ENCODE results near the gene CISD1.

The CISD1 gene

DNA sequence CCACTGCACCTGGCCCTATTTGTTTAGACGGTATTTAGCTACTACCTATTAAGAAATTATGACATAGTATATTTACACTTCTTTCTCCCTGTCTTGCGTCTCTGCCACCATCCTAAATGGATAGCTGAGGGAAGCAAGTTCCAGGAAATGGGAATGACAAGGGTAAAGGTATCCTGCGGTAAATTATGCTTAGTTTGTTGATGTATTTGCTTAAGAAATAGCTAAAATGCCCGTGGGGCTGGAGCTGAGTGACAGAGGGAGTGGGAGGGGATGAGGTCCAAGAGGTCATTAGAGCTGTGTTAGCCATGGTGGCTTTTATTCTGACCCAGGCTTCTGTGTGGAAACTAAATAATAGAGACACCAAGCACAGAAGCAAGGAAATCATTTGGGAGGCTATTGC, 36.9 kb downstream of the CISD1 start:
- in situ Hi-C loops (cut with MboI; ENCODE audit: low sequenced_read_pairs) = no loop called here

DNA sequence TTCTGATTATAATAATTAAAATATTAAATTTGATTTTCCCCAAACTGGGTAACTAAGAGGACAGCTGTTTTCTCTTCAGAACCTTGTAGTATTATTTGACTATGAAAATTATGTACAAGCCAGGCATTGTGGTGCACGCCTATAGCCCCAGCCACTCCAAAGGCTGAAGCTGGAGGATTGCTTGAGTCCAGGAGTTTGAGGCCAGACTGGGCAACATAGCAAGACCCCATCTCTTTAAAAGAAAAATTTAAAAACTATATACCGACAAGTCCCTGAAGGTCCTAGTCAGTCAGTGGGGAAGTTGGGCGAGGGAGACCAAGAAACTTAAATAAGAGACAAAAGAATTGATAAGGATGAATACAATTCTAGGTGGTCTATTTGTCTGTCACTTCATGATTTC, 38.7 kb downstream of the CISD1 start:
- in situ Hi-C loops (cut with MboI; ENCODE audit: low sequenced_read_pairs) = no loop called here

DNA sequence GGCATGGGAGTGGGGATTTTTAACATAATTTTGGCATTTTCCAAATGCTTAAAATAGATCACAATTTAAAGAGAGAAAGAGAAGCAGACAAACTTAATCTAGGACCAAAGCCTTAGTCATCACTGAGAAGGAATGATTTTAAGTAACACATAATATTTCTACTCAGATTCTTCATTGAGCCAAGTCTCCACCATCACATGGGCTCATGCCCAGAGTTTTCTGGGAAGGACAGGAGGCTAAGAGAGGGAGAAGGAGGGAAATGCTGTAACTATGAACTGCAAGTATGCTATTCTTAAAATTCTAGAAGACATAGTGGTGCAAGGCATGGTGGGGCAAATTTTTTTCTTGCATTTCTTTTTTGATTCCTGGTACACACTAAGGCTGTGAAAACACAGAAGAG, 42.1 kb downstream of the CISD1 start:
- in situ Hi-C loops (cut with MboI; ENCODE audit: low sequenced_read_pairs) = no loop called here

DNA sequence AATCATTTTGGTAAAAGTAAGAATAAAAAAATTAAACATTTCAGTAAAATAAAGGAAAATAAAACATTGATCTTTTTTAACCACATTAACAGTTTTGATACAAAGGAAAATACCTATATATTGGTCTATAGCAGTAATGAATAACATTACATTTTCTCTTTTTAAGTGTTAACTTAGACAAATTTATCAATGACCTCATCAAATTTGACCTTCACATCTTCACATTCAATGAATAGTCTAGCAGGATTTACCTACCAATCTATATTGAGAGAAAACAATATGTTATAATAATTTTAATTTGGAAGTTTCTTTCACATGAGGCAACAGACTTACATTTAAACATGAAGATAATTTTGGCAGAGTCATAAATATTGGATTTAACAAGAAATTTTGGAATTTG, 47.9 kb downstream of the CISD1 start:
- in situ Hi-C loops (cut with MboI; ENCODE audit: low sequenced_read_pairs) = no loop called here

DNA sequence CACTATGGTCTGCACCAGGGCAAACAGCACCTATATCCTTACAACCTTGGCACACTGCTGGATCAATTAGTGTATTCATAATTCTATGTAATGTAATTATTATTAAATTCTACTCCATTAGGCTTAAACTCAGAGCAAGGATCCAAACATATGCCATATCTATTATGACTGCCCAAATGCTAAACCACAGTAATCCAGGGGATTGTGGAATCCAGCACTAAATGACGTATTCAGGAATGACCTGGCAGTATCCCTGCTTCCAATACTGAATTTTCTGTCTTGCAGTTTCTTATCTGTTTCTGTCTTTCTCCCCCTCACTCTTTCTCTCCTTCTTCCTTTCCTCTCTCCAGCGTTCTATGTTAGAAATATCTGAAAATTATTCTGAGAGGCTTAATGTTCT, 49.4 kb downstream of the CISD1 start:
- in situ Hi-C loops (cut with MboI; ENCODE audit: low sequenced_read_pairs) = no loop called here

DNA sequence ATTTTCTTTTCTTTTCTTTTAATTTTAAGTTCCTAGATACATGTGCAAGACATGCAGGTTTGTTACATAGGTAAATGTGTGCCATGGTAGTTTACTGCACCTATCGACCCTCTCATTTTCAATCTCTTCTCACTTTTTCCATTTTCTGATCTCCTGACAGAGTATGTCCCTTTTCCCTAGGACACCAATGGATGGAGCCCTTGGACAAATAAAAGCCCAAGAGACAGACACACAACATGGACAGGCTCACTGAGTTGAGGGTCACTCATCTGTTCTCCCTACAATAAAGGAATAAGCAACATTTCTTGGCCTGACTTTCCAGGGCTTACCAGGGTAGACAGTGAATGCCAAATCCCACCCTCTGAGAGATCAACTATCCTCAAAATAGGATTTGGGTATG, 50.6 kb downstream of the CISD1 start:
- in situ Hi-C loops (cut with MboI; ENCODE audit: low sequenced_read_pairs) = no loop called here

DNA sequence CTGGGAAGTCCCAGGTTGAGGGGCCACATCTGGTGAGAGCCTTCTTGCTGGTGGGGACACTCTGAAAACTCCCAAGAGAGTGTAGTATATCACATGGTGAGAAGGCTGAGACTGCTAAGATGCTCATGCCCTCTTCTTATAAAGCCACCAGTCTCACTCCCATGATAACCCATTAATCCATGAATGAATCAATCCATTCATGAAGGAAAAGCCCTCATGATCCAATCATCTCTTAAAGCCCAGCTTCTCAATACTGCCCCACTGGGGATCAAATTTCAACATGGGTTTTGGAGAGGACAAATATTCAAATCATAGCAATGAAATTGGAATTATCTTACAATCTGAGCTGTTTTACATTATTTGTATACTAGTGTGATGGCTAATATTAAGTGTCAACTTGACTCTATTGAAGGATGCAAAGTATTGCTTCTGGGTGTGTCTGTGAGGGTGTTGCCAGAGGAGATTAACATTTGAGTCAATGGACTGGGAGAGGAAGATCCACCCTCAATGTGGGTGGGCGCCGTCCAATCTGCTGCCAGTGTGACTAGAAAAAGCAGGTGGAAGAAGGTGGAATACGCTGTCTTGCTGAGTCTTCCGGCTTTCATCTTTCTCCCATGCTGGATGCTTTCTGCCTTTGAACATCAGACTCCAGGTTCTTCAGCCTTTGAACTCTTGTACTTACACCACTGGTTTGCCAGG, 51.5 kb downstream of the CISD1 start:
- in situ Hi-C loops (cut with MboI; ENCODE audit: low sequenced_read_pairs) = no loop called here

DNA sequence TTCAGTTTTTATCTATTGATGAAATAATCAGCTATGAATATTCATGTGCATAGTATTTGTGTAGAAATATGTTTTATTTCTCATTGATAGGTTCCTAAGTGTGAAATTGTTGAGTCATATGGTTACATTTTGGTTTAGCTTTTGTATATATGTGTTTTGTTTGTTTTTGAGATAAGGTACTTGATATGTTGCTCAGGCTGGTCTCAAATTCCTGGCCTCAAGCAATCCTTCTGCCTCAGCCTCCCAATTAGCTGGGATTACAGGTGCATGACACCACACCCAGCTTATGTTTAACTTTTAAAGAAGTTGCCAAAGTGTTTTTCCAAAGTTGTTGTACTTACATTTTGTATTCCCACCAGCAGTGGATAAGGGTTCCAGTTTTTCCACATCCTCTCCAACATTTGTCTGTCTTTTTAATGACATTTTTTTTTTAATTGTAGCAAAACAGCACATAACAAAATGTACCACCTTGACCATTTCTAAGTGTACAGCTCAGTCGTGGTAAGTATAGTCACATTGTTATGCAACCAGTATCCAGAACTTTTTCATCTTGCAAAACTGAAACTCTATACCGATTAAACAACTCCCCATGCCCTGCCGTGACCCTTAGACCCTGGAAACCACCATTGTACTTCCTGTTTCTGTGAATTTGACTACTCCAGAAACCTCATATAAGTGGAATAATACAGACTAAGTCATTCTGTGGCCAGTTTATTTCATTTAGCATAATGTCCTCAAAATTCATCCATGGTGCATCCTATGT, 53.3 kb downstream of the CISD1 start:
- in situ Hi-C loops (cut with MboI; ENCODE audit: low sequenced_read_pairs) = no loop called here

DNA sequence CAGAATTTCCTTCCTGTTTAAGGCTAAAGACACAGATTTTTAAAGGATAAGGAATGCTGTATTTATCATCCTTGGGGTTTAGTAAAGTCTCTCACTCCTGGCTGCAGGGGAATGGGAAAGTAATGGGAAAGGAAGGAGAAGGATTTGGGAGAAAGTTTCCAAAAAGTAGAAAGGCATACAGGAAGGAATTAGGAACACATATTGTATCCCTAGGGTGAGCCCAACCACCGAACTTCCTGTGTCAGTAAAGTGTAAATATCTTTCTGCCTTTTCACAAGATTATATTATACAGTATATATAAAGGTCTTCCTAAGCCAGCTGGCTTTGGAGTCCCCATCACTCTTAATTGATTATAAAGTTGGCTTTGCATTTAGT, 53.9 kb downstream of the CISD1 start:
- in situ Hi-C loops (cut with MboI; ENCODE audit: low sequenced_read_pairs) = no loop called here

GRCh38 chr10:58326967-58327381, 58.0 kb downstream of the CISD1 start:
- in situ Hi-C loops (cut with MboI; ENCODE audit: low sequenced_read_pairs) = no loop called here

GRCh38 chr10:58328233-58328632, 59.3 kb downstream of the CISD1 start:
- in situ Hi-C loops (cut with MboI; ENCODE audit: low sequenced_read_pairs) = no loop called here

GRCh38 chr10:58330431-58330830, 61.5 kb downstream of the CISD1 start:
- in situ Hi-C loops (cut with MboI; ENCODE audit: low sequenced_read_pairs) = no loop called here

- in situ Hi-C loops (cut with MboI; ENCODE audit: low sequenced_read_pairs) = no loop called here
Observed at GRCh38 chr10:58331646-58332045, 62.7 kb downstream of the CISD1 start.

DNA sequence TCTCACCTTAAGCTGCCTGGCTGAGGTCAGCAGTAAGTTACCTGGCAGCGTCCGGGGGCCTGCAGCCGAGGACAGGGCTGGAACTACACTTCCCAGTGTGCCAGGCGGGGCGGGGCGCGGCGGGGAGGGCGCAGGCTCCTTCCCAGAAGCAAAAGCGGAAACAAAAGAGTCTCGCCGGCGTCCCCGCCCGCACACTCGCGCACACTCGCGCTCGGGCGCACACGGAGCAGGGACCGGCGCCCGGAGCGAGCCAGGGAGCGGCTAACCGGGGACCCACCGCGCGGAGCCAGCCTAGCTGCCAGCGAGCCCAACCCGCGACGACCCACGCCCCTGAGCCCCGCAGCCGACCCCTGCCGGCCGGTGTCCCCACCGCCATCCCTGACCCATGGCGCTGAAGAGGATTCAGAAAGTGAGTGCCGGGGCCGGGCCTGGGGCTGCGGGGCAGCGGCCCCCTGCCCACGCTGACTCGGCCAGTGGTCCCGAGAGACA, 65.9 kb downstream of the CISD1 start, which contains the start of gene UBE2D1:
UBE2D1 (plus strand) TSS at position 190 of the 489 bp plus-strand sequence; CDS start at position 386, 196 bp downstream.
- in situ Hi-C loops (cut with MboI; ENCODE audit: low sequenced_read_pairs) = no loop called here

DNA sequence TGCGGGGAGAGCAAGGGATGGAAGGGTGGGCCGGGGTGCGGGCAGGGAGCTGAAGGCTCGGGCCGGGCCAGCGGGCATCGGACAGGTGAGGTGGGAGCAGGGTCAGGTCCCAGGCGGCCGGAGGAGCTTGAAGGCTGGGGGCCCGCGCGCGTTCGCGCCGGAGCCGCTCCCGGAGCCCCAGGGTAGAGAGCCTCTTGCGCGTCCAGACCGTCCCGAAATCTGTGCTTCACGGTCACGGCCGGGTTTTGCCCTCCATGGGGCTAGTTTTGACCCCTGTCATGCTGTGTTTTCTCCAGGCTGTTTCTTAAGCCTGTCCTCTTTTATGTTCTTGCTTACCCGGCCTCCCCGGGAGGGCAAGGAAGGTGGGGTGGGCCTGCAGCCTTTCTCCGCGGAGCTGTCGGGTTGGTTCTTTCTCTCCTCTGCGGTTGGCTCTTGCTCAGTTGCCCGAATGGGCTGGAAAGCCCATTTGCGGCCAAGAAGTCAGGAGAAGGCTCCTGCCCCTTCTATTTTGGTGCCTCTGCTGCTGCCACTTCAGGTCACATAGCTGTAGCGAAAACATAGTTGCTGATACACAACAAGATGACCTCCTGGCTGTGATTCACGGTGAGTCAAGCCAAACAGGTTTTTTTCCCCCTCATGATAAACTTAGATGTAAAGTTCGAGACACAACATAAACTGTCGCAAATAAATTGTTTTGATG, 66.5 kb downstream of the CISD1 start:
- in situ Hi-C loops (cut with MboI; ENCODE audit: low sequenced_read_pairs) = no loop called here

GRCh38 chr10:58336242-58336641, 67.3 kb downstream of the CISD1 start:
- in situ Hi-C loops (cut with MboI; ENCODE audit: low sequenced_read_pairs) = no loop called here
